H4 (cell line): ENCODE data around the gene WDR54. TPM values are rescaled to one million over a fixed set of nuclear protein-coding genes. Genes with fewer than 3 reads are reported as not detected.

Experiments
- DNase-seq: peaks from one replicate; pipeline ENCODE4 v3.0.0-alpha.2; 2015; ENCODE audit warnings: low spot score
- total RNA-seq: library from RNA; depleted of rRNA; stranded (reverse); fragments of >200 nt; shearing (Covaris generic); gene quantifications from 2 replicates; pipeline ENCODE4 v1.2.3, GENCODE V29; 2014; rRNA removed

The WDR54 gene
- total RNA-seq = 32.6 and 43.4 TPM in 2 replicates

GRCh38 chr2:74421221-74421870 is at the start of gene WDR54, which contains the start of gene C2orf81:
WDR54 (plus strand) TSS chr2:74421730; CDS start chr2:74422154, 424 bp downstream.
C2orf81 (minus strand) TSS chr2:74421619; CDS start chr2:74421560, 59 bp downstream.
- peak; percentile 83 for DNase-seq

- no peak for DNase-seq
These were observed 48.9 kb upstream of the WDR54 start for GRCh38 chr2:74372674-74373073.

- DNase-seq = no peak
These were observed 48.3 kb upstream of the WDR54 start for GRCh38 chr2:74373221-74373676.

- DNase-seq = no peak
These were observed 47.5 kb upstream of the WDR54 start for GRCh38 chr2:74373985-74374384.

- DNase-seq = no peak
These were observed 46.9 kb upstream of the WDR54 start for GRCh38 chr2:74374509-74375205.

GRCh38 chr2:74375838-74376237 is 45.7 kb upstream of the WDR54 start:
- no peak for DNase-seq

- DNase-seq = no peak
These were observed 43.5 kb upstream of the WDR54 start for GRCh38 chr2:74378007-74378406.

- DNase-seq = no peak
These were observed 41.4 kb upstream of the WDR54 start, which contains the start of gene DCTN1 for GRCh38 chr2:74379851-74380789. DCTN1 (minus strand) TSS chr2:74380311; CDS start chr2:74380037, 274 bp downstream.

GRCh38 chr2:74381751-74382150 is 39.8 kb upstream of the WDR54 start:
- no peak for DNase-seq

GRCh38 chr2:74383254-74383653 is 38.3 kb upstream of the WDR54 start:
- DNase-seq = no peak

- no peak for DNase-seq
These were observed 37.5 kb upstream of the WDR54 start for GRCh38 chr2:74384051-74384450.

- no peak for DNase-seq
These were observed 36.1 kb upstream of the WDR54 start for GRCh38 chr2:74385396-74385795.

- no peak for DNase-seq
These were observed 34.2 kb upstream of the WDR54 start for GRCh38 chr2:74387346-74387745.

GRCh38 chr2:74390606-74391005 is 30.9 kb upstream of the WDR54 start:
- no peak for DNase-seq

- DNase-seq = no peak
These were observed 30.3 kb upstream of the WDR54 start for GRCh38 chr2:74391209-74391579.

- DNase-seq = peak; percentile 84
These were observed 29.7 kb upstream of the WDR54 start for GRCh38 chr2:74391580-74392448.

- no peak for DNase-seq
These were observed 29.1 kb upstream of the WDR54 start for GRCh38 chr2:74392449-74392743.

- no peak for DNase-seq
These were observed 28.0 kb upstream of the WDR54 start for GRCh38 chr2:74393525-74393924.

- DNase-seq = no peak
These were observed 25.4 kb upstream of the WDR54 start for GRCh38 chr2:74396149-74396548.

GRCh38 chr2:74399785-74400184 is 21.7 kb upstream of the WDR54 start:
- no peak for DNase-seq

- DNase-seq = no peak
These were observed 19.6 kb upstream of the WDR54 start for GRCh38 chr2:74401891-74402290.
